PFSK-1 (cell line): ENCODE measurements around the gene NOVA2.

ENCODE experiments used
- POLR2AphosphoS5 ChIP-seq: IDR thresholded peaks from 2 replicates; pipeline ENCODE4 v1.6.1; 2012; ENCODE audit warnings: low read depth, mild to moderate bottlenecking, control low read depth, low read length, moderate library complexity
- SIN3A ChIP-seq: IDR thresholded peaks from 2 replicates; pipeline ENCODE4 v1.6.1; 2012; ENCODE audit warnings: mild to moderate bottlenecking, low read length, moderate library complexity, borderline replicate concordance; ENCODE audit not compliant: insufficient read depth
- TAF1 ChIP-seq: IDR thresholded peaks from 2 replicates; pipeline ENCODE4 v1.6.1; 2012; ENCODE audit warnings: low read length, control low read depth, borderline replicate concordance; ENCODE audit not compliant: insufficient read depth
- TF ChIP-seq, protein P1 (sequence below), 2 experiments: IDR thresholded peaks; 2 replicates each; pipeline versions ENCODE4 v1.6.1 to v1.8.0; 2011 to 2012; ENCODE audit warnings: low read depth in 2 of 2, low read length in 2 of 2, control low read depth in 1 of 2, inconsistent platforms in 1 of 2, mild to moderate bottlenecking in 1 of 2, moderate library complexity in 1 of 2; ENCODE audit not compliant: insufficient read depth in 1 of 2

DNA sequence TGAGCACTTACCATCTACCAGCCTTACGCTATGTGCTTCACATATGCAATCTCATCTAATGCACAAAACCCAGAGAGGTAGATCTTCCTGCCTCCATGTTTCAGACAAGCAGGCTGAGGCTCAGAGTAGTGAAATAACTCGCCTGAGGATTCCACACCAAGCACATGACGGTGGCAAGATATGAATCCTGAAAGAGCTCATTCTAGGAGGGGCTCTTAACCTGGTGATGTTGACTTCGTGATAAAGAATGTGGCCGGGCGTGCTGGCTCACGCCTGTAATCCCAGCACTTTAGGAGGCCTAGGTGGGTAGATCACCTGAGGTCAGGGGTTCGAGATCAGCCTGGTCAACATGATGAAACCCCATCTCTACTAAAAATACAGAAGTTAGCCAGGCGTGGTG lies 5.0 kb downstream of the NOVA2 start:
- TF ChIP-seq, protein P1, sequence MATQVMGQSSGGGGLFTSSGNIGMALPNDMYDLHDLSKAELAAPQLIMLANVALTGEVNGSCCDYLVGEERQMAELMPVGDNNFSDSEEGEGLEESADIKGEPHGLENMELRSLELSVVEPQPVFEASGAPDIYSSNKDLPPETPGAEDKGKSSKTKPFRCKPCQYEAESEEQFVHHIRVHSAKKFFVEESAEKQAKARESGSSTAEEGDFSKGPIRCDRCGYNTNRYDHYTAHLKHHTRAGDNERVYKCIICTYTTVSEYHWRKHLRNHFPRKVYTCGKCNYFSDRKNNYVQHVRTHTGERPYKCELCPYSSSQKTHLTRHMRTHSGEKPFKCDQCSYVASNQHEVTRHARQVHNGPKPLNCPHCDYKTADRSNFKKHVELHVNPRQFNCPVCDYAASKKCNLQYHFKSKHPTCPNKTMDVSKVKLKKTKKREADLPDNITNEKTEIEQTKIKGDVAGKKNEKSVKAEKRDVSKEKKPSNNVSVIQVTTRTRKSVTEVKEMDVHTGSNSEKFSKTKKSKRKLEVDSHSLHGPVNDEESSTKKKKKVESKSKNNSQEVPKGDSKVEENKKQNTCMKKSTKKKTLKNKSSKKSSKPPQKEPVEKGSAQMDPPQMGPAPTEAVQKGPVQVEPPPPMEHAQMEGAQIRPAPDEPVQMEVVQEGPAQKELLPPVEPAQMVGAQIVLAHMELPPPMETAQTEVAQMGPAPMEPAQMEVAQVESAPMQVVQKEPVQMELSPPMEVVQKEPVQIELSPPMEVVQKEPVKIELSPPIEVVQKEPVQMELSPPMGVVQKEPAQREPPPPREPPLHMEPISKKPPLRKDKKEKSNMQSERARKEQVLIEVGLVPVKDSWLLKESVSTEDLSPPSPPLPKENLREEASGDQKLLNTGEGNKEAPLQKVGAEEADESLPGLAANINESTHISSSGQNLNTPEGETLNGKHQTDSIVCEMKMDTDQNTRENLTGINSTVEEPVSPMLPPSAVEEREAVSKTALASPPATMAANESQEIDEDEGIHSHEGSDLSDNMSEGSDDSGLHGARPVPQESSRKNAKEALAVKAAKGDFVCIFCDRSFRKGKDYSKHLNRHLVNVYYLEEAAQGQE (IDR thresholded peaks at IDR 0.05; ENCODE audit: insufficient read depth in 1 of 2, low read depth in 2 of 2, low read length in 2 of 2): no peak
- TF ChIP-seq POLR2AphosphoS5 (no peak), TAF1 (no peak), SIN3A (no peak)
